ENCODE data around the gene KRT36.

DNA sequence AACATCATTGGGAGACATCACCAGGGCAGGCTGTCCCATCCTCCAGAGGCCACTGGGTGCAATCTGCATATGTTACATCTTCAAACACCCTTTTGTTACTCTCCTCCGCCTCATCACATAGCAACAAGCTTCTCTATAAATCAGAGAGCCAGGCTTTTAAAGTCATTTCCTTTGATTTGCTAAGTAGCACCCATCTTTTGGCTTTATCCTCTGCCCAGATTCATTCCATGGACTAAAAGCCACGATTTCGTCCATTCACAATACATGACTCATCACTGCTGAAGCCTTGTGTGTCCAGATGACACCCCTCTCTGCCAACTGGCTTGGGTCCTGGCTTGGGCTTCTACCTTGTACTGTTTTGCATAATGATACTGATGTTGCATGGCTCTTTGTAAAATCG is 47.0 kb downstream of the KRT36 start:
- TF ChIP-seq CTCF (IDR thresholded peaks at IDR 0.05; ENCODE audit: extremely low read depth in 1 of 2, insufficient read depth in 1 of 2, low read depth in 1 of 2, low read length in 2 of 2) (no peak), POLR2AphosphoS5 (IDR thresholded peaks at IDR 0.05; ENCODE audit: insufficient read depth, low read depth, low read length) (no peak), EZH2 (IDR thresholded peaks at IDR 0.05; ENCODE audit: borderline replicate concordance, low read depth, low read length, severe bottlenecking) (no peak), POLR2A (IDR thresholded peaks at IDR 0.05; ENCODE audit: low read depth, low read length) (no peak), MAX (IDR thresholded peaks at IDR 0.05; ENCODE audit: insufficient read depth, insufficient read length) (no peak), GATA2 (IDR thresholded peaks at IDR 0.05; ENCODE audit: insufficient read depth, insufficient read length, low read depth, low read length) (no peak), MYC (IDR thresholded peaks at IDR 0.05; ENCODE audit: low read depth, low read length) (no peak)

Measured in endothelial cell of umbilical vein (primary cell).